IPS-18c (cell line): ENCODE data around the gene GATM.
A peak's percentile ranks its signal among the peaks of the same experiment; 100 is the strongest.

Experiments used
- H3K4me3 ChIP-seq: 2 replicates; pipeline ENCODE4 v1.7.0; 2013; ENCODE audit warnings: low read depth, mild to moderate bottlenecking, low read length, moderate library complexity; ENCODE audit not compliant: insufficient read depth
- H3K9me3 ChIP-seq: one replicate; pipeline ENCODE4 v1.6.1; 2013; ENCODE audit warnings: mild to moderate bottlenecking, low read length, moderate library complexity; ENCODE audit not compliant: control insufficient read depth, insufficient read depth

The GATM gene

GRCh38 chr15:45378149-45378912, at the start of gene GATM:
Gene GATM (minus strand): TSS chr15:45378544. CDS start chr15:45378453, 91 bp downstream.
- Histone ChIP-seq H3K4me3 (peak within 1 kb of the TSS; percentile 84), H3K9me3 (no peaks in the 10 kb centered on the region)

- no peaks in the 10 kb centered on the region for H3K9me3 ChIP-seq
- no peak overlapping the region for H3K4me3 ChIP-seq
These were observed 48.7 kb upstream of the GATM start for GRCh38 chr15:45427085-45427484.

GRCh38 chr15:45425135-45425534, 46.8 kb upstream of the GATM start:
- H3K4me3 ChIP-seq = no peak overlapping the region
- no peaks in the 10 kb centered on the region for H3K9me3 ChIP-seq

- Histone ChIP-seq H3K4me3 (no peak overlapping the region), H3K9me3 (no peaks in the 10 kb centered on the region)
These were observed 46.1 kb upstream of the GATM start for GRCh38 chr15:45424429-45424828.

- Histone ChIP-seq H3K4me3 (no peak overlapping the region), H3K9me3 (no peaks in the 10 kb centered on the region)
These were observed 39.1 kb upstream of the GATM start for GRCh38 chr15:45417303-45417950.

- Histone ChIP-seq H3K9me3 (peaks cover 2% of the 10 kb centered on the region), H3K4me3 (no peak overlapping the region)
These were observed 36.0 kb upstream of the GATM start for GRCh38 chr15:45414215-45414885.

GRCh38 chr15:45409596-45409995, 31.3 kb upstream of the GATM start:
- Histone ChIP-seq H3K4me3 (no peak overlapping the region), H3K9me3 (peaks cover 2% of the 10 kb centered on the region)

GRCh38 chr15:45407786-45408185, 29.4 kb upstream of the GATM start:
- peaks cover 2% of the 10 kb centered on the region for H3K9me3 ChIP-seq
- H3K4me3 ChIP-seq = no peak overlapping the region

- Histone ChIP-seq H3K4me3 (peak overlapping the region; percentile 93), H3K9me3 (no peaks in the 10 kb centered on the region)
These were observed 24.9 kb upstream of the GATM start for GRCh38 chr15:45402955-45403877.

- Histone ChIP-seq H3K4me3 (peak overlapping the region; percentile 93), H3K9me3 (no peaks in the 10 kb centered on the region)
These were observed 24.0 kb upstream of the GATM start for GRCh38 chr15:45402162-45402954.

- Histone ChIP-seq H3K4me3 (peak overlapping the region; percentile 93), H3K9me3 (no peaks in the 10 kb centered on the region)
These were observed 23.4 kb upstream of the GATM start for GRCh38 chr15:45401665-45402161.

- H3K9me3 ChIP-seq = no peaks in the 10 kb centered on the region
- H3K4me3 ChIP-seq = no peak overlapping the region
These were observed 21.3 kb upstream of the GATM start for GRCh38 chr15:45399381-45400212.

GRCh38 chr15:45397116-45397665, 18.8 kb upstream of the GATM start:
- Histone ChIP-seq H3K9me3 (no peaks in the 10 kb centered on the region), H3K4me3 (no peak overlapping the region)

- no peaks in the 10 kb centered on the region for H3K9me3 ChIP-seq
- H3K4me3 ChIP-seq = no peak overlapping the region
These were observed 17.6 kb upstream of the GATM start for GRCh38 chr15:45395943-45396342.

- Histone ChIP-seq H3K9me3 (no peaks in the 10 kb centered on the region), H3K4me3 (no peak overlapping the region)
These were observed 16.3 kb upstream of the GATM start for GRCh38 chr15:45394681-45395080.
